Renal cortical epithelial cell (primary cell): ENCODE measurements around the gene TIMM22. TPM values are rescaled to one million over a fixed set of nuclear protein-coding genes. Genes with fewer than 3 reads are reported as not detected.
"Not testable (repeated sequence)": the region's sequence is repeated elsewhere in the genome, so short reads cannot be mapped to it uniquely, and the experiment has no call there.

Experiments used
- DNase-seq: peaks from one replicate; pipeline ENCODE4 v3.0.0-alpha.2; 2011; ENCODE audit warnings: low read depth
- total RNA-seq: library from RNA; depleted of rRNA; stranded (reverse); fragments of >200 nt; gene quantifications from 2 replicates; pipeline ENCODE4 v1.2.3, GENCODE V29; 2014

The TIMM22 gene
- total RNA-seq, 1 donor from 2014 or later, result 18.0 TPM

DNA sequence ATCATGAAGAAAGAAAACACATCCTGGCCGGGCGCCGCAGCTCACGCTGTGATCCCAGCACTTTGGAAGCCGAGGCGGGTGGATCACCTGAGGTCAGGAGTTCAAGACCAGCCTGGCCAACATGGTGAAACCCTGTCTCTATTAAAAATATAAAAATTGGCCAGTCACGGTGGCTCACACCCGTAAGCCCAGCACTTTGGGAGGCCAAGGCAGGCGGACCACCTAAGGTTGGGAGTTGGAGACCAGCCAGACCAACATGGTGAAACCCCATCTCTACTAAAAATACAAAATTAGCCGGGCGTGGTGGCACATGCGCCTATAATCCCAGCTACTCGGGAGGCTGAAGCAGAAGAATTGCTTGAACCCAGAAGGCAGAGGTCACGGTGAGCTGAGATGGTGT, 25.1 kb upstream of the TIMM22 start:
- not testable (repeated sequence) for DNase-seq

DNA sequence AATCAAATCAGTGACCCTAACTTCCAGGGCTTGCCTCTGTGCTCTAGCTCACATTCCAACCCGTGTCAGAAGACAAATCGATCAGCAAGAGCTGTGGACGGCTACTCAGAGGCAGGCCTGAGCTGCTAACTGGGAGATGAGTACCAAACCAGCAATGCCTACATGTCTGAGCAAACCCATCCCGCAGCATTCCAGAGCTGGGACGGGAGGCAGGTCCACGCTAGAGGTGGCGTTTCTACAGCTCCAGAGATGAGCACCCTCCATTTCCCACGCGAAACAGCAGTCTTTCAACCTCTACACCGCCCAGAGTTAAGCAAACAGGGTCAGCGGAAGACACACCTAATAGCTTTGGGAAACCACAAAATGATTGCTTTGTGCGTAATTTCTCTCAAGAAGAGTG, 23.9 kb upstream of the TIMM22 start:
- DNase-seq, result no peak

DNA sequence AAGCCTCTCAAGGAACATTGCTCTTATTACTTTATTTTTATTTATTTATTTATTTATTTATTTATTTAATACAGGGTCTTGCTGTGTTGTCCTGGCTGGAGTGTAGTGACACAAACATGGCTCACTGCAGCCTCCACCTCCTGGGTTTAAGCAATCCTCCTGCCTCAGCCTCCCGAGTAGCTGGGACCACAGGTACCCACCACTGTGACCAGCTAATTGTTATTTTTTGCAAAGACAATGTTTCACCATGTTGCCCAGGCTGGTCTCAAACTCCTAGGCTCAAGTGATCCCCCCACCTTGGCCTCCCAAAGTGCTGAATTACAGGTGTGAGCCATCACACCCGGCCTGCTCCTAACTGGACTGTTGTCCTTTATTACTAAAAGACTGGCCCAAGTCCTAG, 22.2 kb upstream of the TIMM22 start:
- not testable (repeated sequence) for DNase-seq

DNA sequence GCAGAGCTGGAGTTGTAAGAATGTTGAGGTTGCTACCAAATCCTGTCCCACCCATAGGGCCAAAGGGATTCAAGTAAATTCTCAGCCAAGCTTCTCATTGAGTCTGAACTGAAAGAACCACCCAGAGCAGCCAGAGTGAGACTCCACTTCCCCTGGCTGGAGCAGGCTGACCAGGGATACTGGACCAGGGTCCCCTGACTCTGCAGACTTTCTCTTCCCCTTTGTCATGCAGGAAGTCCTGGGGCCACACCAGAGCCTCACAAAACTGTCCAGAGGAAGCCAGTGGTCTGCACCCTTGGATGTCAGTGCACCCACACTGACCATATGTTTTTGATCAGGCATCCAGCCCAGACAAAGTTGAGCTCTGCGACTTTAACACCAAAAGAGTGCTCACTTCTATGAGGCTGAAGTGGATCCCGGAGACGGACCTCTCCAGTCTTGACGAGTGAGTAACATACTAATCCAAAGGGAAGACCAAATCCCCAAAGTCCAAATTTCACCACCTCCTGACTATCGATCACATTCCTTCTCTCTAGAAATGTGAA, 21.5 kb upstream of the TIMM22 start:
- DNase-seq, result no peak

DNA sequence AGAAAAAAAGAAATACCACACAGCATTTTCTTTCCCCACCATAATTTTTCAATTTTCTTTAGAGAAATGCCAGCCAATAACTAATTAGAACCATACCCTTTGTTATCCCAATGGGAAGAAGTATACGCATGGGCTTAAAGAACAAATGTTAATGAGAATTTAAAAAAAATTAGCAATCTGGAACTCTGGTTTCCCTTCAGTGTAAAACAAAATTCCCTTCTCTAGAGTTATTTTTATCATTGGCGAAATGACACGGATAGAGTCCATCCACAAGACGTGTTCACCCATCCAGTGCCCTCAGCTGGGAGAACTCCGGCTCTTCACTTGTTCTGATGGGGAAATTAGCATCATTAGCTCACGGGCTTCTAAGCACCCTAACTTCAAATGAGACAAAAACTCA, 20.6 kb upstream of the TIMM22 start:
- DNase-seq, result no peak

DNA sequence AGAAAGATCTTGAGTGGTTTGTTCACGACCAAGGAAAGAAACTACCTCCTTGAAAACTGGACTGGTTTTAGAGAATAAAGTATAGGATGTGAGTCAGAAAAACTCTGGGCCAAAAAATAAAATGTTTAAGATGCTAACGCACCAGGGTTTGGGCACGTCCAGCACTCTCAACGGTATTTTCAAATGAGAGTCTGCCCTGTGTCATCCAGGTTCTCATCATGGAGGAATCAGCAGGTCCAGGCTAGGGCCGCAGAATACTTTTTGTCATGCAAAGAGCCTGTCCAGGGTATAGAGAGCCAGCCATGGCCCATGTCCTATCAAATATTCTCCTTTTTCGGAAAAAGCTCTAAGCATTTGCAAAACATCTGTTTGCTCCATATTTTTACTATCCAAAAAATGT, 19.8 kb upstream of the TIMM22 start:
- DNase-seq, result no peak

DNA sequence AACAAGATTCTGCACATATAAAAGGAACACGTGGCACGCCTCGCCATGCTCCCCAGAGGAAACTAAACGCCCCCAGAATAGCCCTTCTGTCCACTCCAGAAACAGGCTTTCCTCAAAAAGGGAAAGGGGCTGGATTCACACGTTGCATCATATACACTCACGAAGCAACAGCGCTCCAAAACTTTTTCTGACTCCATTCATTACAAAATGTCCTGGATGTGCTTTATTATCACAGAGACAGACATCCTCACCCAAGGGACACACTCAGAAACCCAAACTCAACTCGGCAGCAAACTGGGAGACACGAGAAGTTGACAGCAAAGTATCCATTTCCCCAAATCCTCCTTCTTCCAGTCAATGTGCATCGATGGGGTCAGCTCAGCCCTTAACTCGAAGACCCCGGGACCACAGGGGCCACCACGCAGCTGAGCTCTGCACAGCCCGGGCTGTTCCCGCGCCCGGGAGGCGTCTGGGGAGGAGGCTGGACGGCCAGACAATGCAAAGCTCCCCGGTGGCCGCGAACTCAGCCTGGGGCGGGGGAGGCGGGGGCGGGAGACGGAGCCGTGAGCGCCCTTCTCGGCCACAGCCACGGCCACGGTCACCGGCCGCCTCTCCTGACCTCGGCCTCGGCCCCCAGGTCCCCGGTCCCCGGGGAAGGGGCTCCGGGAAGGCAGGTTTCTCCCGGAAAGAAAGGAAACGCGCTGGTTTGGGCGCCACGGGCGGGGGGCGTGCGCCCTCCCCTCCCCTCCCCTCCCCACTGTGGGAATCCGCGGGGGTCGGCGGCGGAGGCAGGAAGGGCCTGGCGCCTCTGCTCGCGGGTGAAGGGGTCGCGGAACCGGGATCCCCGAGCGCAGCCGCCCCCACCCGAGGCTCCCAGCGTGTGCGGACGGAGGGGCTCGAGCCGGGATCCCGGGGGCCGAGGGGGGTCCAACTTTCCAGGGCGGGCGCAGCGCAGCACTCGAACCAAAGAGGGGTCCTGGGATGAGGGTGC, 18.5 kb upstream of the TIMM22 start:
- no peak for DNase-seq

DNA sequence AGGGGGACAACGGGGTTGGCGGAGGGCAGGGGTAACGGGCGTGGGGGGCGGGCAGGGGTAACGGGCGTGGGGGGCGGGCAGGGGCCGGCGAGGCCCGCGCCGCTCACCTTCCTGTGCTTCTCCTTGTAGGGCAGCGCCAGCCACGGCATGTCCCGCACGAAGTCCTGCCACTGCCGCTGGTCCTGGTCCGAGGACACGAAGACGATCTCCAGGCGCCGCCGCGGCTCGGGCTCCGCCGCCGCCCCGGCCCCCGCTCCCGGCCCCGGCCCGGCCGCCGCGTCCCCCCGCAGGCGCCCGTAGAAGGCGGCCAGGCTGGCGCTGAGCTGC, 17.8 kb upstream of the TIMM22 start:
- no peak for DNase-seq

DNA sequence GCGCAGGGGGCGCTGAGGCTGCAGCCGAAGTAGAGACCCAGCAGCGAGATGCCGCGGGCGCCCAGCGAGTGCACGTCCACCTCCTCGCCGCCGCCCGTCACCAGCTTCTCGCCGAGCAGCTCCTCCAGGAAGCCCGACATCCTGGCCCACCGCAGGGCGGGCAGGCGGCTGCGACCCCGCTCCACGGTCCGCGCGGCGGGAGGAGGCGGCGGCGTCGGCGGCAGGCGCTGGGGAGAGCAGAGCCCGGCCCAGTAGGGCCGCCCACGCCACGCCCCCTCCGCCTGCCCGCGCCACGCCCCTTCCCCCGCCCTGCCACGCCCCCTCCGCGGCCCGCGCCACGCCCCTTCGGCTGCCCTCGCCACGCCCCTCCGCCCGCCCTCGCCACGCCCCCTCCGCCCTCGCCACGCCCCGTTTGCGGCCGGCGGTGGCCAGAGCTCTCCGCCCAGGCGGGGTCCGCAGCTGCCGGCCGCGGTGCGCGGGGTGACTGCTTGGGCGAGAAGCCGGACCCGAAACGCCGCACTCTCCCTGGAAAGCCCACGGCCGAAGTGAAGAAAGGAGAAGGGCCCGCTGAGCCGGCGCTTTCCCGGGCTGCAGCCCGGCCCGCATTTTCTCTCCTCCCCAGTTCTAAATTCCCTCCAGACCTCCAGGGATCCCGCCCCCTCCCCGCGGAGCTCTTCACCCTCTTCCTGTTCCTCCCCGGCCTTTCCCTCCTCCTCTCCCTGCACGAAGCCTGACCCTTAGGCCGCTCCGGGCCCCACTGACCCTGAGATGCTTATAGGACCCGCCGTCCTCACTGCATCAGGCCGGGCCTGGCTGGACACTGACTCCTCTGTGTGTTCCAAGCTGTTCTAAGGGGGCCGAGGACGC, 17.2 kb upstream of the TIMM22 start, which contains the start of gene NXN:
NXN (minus strand) TSS at position 238 of the 867 bp plus-strand sequence.
- no peak for DNase-seq

DNA sequence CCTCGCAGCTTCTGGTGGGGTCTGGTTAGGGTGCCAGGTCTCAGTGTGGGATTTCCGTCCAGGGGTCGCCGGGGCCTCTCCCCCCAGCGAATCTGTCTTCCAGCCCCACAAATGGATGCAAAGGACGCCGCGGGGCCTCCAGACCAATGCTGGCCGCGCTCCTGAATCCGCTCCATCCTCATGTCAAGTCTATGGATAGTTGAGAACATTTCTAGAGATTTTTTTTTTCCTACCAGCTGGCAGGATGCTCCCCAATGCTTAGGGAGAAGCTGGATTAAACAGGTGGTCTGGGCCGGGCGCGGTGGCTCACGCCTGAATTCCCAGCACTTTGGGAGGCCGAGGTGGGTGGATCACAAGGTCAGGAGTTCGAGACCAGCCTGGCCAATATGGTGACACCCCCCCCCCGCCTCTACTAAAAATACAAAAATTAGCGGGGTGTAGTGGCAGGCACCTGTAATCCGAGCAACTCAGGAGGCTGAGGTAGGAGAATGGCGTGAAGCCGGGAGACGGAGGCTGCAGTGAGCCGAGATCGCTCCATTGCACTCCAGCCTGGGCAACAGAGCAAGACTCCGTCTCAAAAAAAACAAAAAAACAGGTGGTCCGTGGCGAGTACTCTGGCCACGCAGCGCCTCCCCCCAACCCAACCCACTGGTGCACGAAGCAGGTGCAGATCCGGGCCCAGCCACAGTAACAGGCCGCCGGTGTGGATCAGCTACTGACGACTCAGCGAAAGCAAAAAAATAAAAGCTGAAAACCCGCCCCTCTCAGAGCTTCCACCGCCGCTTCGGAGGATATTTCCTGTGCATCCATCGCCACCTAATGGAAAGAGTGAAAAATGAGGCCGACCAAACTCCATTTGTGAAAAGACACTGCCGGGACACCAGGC, 16.3 kb upstream of the TIMM22 start:
- DNase-seq, result peak; percentile 72

DNA sequence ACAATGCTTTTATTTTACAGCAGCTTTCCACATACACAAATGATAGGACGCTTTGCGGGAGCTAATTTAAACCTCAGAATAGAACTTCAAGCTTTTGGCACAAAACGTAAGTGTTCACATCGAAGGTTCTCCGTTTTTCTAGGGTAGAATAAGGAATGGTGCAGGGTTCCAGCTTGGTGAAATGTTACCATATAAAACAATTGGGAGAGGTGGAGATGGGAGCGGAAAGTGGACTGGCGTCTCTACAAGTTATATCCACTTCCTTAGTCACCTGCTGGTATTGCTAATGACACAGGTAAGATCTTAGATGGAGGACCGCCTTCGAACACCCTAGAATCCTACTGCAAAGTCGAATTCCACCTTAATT, 15.7 kb upstream of the TIMM22 start:
- no peak for DNase-seq

DNA sequence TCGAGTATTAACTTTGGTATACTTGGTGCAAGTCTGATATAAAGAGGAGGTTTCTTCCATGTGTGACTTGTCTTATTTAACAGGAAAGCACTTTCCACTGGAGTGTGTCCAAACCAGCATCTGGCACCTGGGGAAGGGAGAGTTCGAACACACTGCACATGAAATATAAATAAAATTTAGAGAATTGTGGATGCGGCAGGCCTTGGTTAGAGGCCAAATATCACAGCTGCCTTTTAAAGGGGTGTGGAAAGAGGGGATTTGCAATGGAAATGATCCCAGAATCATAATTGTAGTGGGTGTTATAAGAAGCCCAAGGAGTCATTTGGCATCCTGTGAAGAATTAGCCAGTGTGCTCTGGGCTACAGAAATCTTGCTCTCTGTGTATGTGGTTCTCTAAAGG, 13.0 kb upstream of the TIMM22 start:
- no peak for DNase-seq

DNA sequence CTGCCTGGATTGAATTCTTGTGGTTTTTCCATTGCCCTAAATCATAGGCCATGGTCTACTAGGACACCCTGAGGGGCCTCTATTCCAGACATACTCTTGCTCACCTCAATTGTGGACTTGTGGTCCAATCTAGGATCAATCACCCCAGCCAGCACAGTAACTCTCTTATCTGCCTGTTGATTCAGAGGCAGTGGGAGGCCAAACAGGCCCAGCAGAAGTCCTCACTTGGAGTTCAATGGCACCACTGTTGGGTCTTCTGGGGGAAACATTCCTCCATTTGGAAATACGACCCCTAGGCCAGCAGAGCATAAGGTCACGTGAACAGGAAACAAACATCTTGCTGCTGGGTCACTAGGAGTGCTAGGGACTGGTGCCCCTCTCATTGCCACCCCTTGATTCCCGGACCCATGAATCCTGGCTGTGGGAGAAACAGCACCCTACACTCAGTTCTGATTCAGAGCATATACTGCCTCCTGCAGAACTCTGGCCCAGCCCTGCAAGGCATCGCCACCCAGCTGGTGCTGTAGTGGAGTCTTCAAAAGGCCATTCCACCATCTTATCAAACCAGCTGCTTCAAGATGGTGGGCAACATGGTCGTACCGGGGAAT, 10.5 kb upstream of the TIMM22 start:
- DNase-seq, result no peak

DNA sequence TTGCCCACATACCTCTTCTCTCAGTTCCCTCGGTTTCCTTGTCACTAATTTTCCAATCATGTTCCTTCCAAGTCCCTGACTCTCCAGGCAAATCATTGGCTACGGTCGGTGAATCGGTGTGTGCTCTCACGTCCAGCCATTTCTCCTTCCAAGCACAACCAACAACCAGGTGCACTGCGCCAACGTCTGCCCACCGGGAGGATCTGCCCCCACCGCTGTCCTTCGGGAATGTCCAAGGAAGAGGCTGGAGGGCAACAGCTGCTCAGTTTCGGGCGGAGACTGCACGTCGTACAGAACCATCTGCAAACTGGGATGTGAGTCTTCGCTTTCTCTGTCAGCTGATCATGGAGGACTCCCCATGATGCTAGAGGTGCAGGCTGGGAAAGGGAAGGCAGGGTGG, 9.0 kb upstream of the TIMM22 start:
- no peak for DNase-seq

DNA sequence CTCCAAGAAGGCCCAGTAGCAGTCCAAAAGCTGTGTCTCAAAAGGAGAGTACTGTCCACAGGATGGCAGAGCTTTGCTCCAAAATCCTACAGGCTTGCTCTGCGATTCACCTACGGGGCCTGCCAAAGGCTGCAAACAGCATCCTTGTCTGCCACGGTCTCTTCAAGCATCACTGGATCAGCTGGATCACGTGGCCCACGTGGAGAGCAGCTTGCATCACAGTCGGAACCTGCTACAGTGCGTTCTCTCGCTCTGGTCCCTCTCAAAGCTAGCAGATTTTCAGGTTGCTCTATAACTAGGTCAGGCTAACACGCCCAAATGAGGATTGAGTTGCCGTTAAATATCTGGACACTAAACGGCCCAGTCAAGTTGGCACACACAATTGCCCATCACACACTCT, 8.4 kb upstream of the TIMM22 start:
- no peak for DNase-seq

DNA sequence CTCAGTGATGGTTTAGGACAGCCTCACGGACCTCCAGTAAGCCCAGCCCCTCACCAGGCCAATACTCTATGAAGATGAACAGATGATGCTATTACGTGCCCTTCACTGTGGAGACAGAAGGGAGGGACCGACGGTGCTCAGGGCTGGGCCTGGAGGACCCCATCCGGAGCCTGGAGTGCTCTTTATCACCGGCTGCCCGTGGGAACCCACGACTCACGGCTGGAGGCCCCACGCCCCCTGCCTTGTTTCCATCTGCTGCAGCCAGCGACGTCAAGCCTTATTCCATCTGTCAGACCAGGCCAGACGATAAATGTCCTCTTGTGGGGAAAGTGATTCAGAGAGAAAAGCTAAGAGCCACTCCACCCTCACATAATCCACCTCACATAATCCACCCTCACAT, 4.0 kb upstream of the TIMM22 start:
- DNase-seq, result no peak

DNA sequence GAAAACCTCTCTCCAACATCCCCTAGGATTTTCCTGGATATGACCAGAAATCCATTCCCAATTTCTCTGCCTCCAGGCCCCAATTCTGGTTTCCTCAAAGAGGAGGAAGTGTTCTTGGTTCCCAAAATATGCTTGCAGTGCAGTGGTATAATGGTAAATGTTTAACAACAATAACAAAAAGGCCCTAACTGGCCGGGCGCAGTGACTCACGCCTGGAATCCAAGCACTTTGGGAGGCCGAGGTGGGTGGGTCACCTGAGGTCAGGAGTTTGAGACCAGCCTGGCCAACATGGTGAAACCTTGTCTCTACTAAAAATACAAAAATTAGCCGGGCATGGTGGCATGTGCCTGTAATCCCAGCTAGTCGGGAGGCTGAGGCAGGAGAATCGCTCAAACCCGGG, 1.6 kb upstream of the TIMM22 start:
- DNase-seq, result peak; percentile 90

DNA sequence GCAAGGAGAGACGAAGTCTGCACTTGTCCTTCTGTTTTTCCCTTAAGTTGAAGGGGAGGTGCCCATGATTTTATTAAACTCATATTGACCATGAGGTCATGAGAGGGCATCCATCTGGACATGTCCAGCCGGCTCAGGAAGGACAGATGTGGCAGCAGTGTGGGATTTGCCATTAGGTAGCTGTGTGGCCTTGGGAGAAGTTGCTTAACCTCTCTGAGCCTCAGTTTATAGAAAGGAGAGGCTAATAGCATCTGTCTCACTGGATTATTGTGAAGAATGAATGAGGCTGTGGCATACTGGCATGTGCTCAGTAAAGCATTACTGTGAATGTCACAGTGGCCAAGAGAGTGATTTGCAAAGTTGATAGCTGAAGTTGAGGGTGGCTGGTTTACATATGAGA, 1.2 kb downstream of the TIMM22 start:
- DNase-seq, result no peak

DNA sequence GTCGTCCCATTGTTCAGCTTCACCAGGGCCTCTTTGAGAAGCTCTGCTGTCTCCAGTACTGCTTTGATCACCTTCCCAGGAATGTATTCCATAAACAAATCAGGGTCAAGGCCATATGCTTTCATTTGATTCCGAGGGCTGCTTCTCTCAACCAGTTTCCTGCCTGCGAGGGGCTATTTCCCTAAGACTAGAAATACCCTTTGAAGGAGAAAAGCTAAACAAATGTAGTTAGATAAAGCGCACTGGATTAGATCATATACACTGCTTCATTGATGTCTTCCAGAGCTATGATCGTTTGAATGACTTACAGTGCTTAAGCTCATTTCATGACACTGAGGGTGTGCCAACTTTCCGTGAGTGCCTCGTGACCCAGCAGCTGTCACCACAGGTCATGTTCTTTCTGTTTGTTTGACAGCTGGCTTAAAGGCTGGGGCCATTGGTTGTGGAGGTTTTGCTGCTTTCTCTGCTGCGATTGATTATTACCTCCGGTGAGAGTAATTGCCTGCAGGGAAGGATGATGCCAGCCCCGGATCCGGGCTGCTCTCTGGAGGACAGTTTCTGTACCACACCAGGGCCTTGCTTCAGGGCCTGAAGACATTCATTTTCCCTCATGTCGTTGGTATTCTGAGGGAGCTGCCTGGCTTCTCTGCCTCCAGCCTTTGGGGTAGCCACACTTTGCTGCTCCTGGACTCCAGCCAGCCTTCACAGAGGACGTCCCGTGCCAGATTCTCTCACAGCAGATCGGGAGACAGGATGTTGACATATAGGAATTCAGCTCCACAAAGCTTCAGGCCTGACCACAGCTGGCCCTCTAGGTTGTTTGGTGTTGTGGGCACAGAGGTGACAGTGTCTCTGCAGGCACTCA, 3.9 kb downstream of the TIMM22 start:
- no peak for DNase-seq
